ENCODE data around the gene TAS2R39.

The TAS2R39 gene

GRCh38 chr7:143216686-143217085 is 33.5 kb downstream of the TAS2R39 start:
- H3K27ac ChIP-seq, result no peak overlapping the region
- TF ChIP-seq CTCF (IDR thresholded peaks at IDR 0.05) (no peak), ZFX (IDR thresholded peaks at IDR 0.05; ENCODE audit: borderline replicate concordance) (no peak)

- no peak overlapping the region for H3K27ac ChIP-seq
- TF ChIP-seq ZFX (IDR thresholded peaks at IDR 0.05; ENCODE audit: borderline replicate concordance) (no peak), CTCF (IDR thresholded peaks at IDR 0.05) (no peak)
Measured at GRCh38 chr7:143217806-143218205, 34.6 kb downstream of the TAS2R39 start.

GRCh38 chr7:143221286-143221685 is 38.1 kb downstream of the TAS2R39 start:
- TF ChIP-seq CTCF (IDR thresholded peaks at IDR 0.05) (no peak), ZFX (IDR thresholded peaks at IDR 0.05; ENCODE audit: borderline replicate concordance) (no peak)
- no peak overlapping the region for H3K27ac ChIP-seq

- TF ChIP-seq CTCF (IDR thresholded peaks at IDR 0.05), result no peak
- no peak for TF ChIP-seq ZFX (IDR thresholded peaks at IDR 0.05; ENCODE audit: borderline replicate concordance)
- no peak within 1 kb of the TSS for H3K27ac ChIP-seq
Measured at GRCh38 chr7:143221737-143222136, 38.5 kb downstream of the TAS2R39 start, which contains the start of gene TAS2R40. TSS of gene TAS2R40 (plus strand) at chr7:143222037. CDS start at chr7:143222079, 42 bp downstream.

- TF ChIP-seq CTCF (IDR thresholded peaks at IDR 0.05) (no peak), ZFX (IDR thresholded peaks at IDR 0.05; ENCODE audit: borderline replicate concordance) (no peak)
- no peak overlapping the region for H3K27ac ChIP-seq
Measured at GRCh38 chr7:143222782-143223181, 39.6 kb downstream of the TAS2R39 start.

- no peak overlapping the region for H3K27ac ChIP-seq
Measured at GRCh38 chr7:143223784-143224183, 40.6 kb downstream of the TAS2R39 start.

GRCh38 chr7:143225047-143225446 is 41.8 kb downstream of the TAS2R39 start:
- H3K27ac ChIP-seq, result no peak overlapping the region
- TF ChIP-seq CTCF (IDR thresholded peaks at IDR 0.05), result no peak
- TF ChIP-seq ZFX (IDR thresholded peaks at IDR 0.05; ENCODE audit: borderline replicate concordance), result no peak

More at GRCh38 chr7:143223784-143224183, 40.6 kb downstream of the TAS2R39 start:
- no peak for TF ChIP-seq ZFX (IDR thresholded peaks at IDR 0.05; ENCODE audit: borderline replicate concordance)
- no peak for TF ChIP-seq CTCF (IDR thresholded peaks at IDR 0.05)

All from 22Rv1 (cell line).